ENCODE data around the gene ARPC1A. TPM values are rescaled to one million over a fixed set of nuclear protein-coding genes. Genes with fewer than 3 reads are reported as not detected.
A peak's percentile ranks its signal among the peaks of the same experiment; 100 is the strongest.

Gene ARPC1A
- polyA plus RNA-seq, 1 of the 3 experiments (the other 2 are of a cell fraction), result 306 TPM

- H3K36me3 ChIP-seq (replicated peaks in 1 of 2; ENCODE audit: control insufficient read depth in 1 of 2, insufficient read depth in 2 of 2, low read length in 1 of 2), result peaks cover 0 to 22% of the 10 kb centered on the region in 2 experiments
- H3K9me2 ChIP-seq, result no peaks in the 10 kb centered on the region
- H4K20me1 ChIP-seq (ENCODE audit: insufficient read depth), result peaks cover 27% of the 10 kb centered on the region
- H3K4me3 ChIP-seq (ENCODE audit: low read depth in 2 of 2, low read length in 1 of 2), result peak overlapping the region; percentile 55 to 93
- H3K9ac ChIP-seq, result peak overlapping the region; percentile 81; the same call in 1 of the 2 replicates
- no peaks in the 10 kb centered on the region for H3K27me3 ChIP-seq (ENCODE audit: insufficient read depth)
- TF ChIP-seq, protein P1, sequence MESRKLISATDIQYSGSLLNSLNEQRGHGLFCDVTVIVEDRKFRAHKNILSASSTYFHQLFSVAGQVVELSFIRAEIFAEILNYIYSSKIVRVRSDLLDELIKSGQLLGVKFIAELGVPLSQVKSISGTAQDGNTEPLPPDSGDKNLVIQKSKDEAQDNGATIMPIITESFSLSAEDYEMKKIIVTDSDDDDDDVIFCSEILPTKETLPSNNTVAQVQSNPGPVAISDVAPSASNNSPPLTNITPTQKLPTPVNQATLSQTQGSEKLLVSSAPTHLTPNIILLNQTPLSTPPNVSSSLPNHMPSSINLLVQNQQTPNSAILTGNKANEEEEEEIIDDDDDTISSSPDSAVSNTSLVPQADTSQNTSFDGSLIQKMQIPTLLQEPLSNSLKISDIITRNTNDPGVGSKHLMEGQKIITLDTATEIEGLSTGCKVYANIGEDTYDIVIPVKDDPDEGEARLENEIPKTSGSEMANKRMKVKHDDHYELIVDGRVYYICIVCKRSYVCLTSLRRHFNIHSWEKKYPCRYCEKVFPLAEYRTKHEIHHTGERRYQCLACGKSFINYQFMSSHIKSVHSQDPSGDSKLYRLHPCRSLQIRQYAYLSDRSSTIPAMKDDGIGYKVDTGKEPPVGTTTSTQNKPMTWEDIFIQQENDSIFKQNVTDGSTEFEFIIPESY (IDR thresholded peaks at IDR 0.05; ENCODE audit: borderline replicate concordance, low read depth), result no peak
- TF ChIP-seq MXI1 (IDR thresholded peaks at IDR 0.05; ENCODE audit: low read depth, low read length), result no peak
- TF ChIP-seq, protein P2, sequence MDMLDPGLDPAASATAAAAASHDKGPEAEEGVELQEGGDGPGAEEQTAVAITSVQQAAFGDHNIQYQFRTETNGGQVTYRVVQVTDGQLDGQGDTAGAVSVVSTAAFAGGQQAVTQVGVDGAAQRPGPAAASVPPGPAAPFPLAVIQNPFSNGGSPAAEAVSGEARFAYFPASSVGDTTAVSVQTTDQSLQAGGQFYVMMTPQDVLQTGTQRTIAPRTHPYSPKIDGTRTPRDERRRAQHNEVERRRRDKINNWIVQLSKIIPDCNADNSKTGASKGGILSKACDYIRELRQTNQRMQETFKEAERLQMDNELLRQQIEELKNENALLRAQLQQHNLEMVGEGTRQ (IDR thresholded peaks at IDR 0.05; ENCODE audit: borderline replicate concordance, low read depth, low read length), result no peak
- no peak for TF ChIP-seq CHD2 (IDR thresholded peaks at IDR 0.05; ENCODE audit: low read length, partially characterized antibody)
- no peak for TF ChIP-seq GABPA (IDR thresholded peaks at IDR 0.05; ENCODE audit: low read depth)
- TF ChIP-seq EZH2phosphoT487 (IDR thresholded peaks at IDR 0.05; ENCODE audit: borderline replicate concordance, low read depth), result no peak
- TF ChIP-seq, protein P3, sequence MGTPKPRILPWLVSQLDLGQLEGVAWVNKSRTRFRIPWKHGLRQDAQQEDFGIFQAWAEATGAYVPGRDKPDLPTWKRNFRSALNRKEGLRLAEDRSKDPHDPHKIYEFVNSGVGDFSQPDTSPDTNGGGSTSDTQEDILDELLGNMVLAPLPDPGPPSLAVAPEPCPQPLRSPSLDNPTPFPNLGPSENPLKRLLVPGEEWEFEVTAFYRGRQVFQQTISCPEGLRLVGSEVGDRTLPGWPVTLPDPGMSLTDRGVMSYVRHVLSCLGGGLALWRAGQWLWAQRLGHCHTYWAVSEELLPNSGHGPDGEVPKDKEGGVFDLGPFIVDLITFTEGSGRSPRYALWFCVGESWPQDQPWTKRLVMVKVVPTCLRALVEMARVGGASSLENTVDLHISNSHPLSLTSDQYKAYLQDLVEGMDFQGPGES (IDR thresholded peaks at IDR 0.05; ENCODE audit: low read depth, low read length), result no peak
- no peak for TF ChIP-seq MEF2A (IDR thresholded peaks at IDR 0.05; ENCODE audit: borderline replicate concordance, low read depth)
- no peak for TF ChIP-seq SIN3A (IDR thresholded peaks at IDR 0.05; ENCODE audit: borderline replicate concordance, low read depth, low read length)
- peaks cover 0 to 11% of the 10 kb centered on the region in 2 experiments; a peak in 1 of 4 replicates for H3K4me1 ChIP-seq (ENCODE audit: control insufficient read depth in 1 of 2, insufficient read depth in 2 of 2, low read depth in 1 of 2, low read length in 1 of 2)
- no peaks in the 10 kb centered on the region for H3K9me3 ChIP-seq
- H3K79me2 ChIP-seq (ENCODE audit: insufficient read depth), result peaks cover 39% of the 10 kb centered on the region
- ChIA-PET POLR2A (interaction anchor here (0.6 to 0.8 kb wide), 2 partner anchors 12 to 36 kb away, joined by 4 to 6 read pairs; partner anchors contain the start of genes BUD31 and PDAP1), CTCF (interaction anchor here (1.0 kb wide), 2 partner anchors 8 to 13 kb away, joined by 3 to 5 read pairs; no protein-coding TSS in a partner anchor)
- H3K4me2 ChIP-seq, result peak overlapping the region; percentile 99
- H2AFZ ChIP-seq (ENCODE audit: low read depth), result peak overlapping the region; percentile 68; the same call in 1 of the 2 replicates
- WGBS (ENCODE audit: low lambda C conversion rate), result 92% methylated on average over 40 of the region's 41 CpGs
- peaks cover 34% of the 10 kb centered on the region for H3F3A ChIP-seq (replicated peaks; ENCODE audit: insufficient read depth)
- DNase-seq, result no peak
- no peak overlapping the region for H3K27ac ChIP-seq (ENCODE audit: low read depth in 2 of 2, low read length in 1 of 2)
Observed at GRCh38 chr7:99373091-99374066, 47.7 kb downstream of the ARPC1A start.

All from SK-N-SH (cell line).